ENCODE results near the gene CAMK2D. TPM values are rescaled to one million over a fixed set of nuclear protein-coding genes. Genes with fewer than 3 reads are reported as not detected.
"Not testable (repeated sequence)": the region's sequence is repeated elsewhere in the genome, so short reads cannot be mapped to it uniquely, and the experiment has no call there.

CAMK2D gene
- polyA plus RNA-seq, 2 of the 4 experiments (the other 2 are of a cell fraction), result 19.1 to 59.9 TPM

DNA sequence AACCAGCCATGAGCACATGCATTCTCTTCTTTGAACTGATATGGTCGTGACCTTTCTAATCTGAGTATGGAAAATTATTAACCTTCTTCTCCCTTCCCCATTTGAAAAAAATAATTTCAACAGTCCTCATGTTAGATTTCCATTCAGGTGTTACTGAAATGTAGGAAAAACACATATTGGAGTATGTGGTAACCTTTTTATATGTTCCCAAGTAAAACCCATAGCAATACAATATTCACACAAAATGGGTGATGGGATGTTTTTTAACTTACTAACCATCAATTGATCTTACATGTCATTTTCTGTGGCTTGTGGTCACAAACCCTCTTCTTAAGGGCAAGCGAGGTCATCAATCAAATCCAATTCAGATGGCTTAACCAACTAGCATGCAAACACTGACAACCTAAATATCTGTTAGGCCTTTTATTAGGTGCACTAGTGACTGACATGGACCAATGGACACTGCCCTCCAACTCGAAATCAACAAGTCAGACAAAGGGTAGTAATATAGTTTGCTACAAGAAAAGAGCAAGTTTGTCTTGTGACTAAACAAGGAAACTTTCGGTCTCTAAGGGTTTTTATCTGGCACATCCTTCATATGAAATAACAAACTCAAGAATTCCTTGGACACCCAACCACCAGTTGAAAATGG is 74.3 kb downstream of the CAMK2D start (continued):
- TF ChIP-seq FOSL2 (IDR thresholded peaks at IDR 0.05) (no peak), FOSL2 (CRISPR knock-in tag; IDR thresholded peaks at IDR 0.05) (no peak)

DNA sequence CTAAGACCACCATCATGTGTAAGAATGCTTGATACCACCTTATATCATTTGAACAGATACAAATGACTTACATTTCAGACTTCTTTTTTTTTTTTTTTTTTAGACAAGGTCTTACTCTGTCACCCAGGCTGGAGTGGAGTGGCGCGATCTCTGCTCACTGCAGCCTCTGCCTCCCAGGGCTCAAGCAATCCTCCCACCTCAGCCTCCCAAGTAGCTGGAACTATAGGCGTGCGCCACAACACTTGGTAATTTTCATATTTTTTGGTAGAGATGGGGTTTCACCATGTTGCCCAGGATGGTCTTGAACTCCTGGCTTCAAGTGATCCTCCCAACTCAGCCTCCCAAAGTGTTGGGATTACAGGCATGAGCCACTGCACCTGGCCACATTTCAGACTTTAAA is 76.4 kb downstream of the CAMK2D start:
- Histone ChIP-seq H3K4me1 (peaks cover 48% of the 10 kb centered on the region), H3K27ac (peak overlapping the region; percentile 27 to 32; a peak in 1 of 6 replicates), H3K4me2 (peak overlapping the region; percentile 46)
- POLR2A ChIA-PET, result interaction anchor here (0.7 kb wide), 1 partner anchor 11 kb away, joined by 4 read pairs; no protein-coding TSS in a partner anchor
- 100% methylated on average over 4 of the region's 4 CpGs for WGBS (ENCODE audit: missing lambda C conversion rate)
- H3K4me3 ChIP-seq; H3K9me3 ChIP-seq; FAIRE-seq; DNase-seq (ENCODE audit: low read depth in 1 of 2, low spot score in 1 of 2): not testable (repeated sequence)
- peak in 1 of 2 experiments; percentile 30; a peak in 2 of 6 replicates for ATAC-seq
- CTCF ChIA-PET, result interaction anchor here (1.0 to 1.1 kb wide), 2 partner anchors 11 to 29 kb away, joined by 3 to 7 read pairs; no protein-coding TSS in a partner anchor

- ChIA-PET CTCF (interaction anchor here (1.0 to 1.1 kb wide), 2 partner anchors 12 to 29 kb away, joined by 3 to 7 read pairs; no protein-coding TSS in a partner anchor), POLR2A (no interaction called here)
- Histone ChIP-seq H3K27ac (peak overlapping the region; percentile 27 to 32; a peak in 1 of 6 replicates), H3K4me2 (peak overlapping the region; percentile 46), H3K4me3 (no peak overlapping the region), H3K4me1 (peaks cover 48% of the 10 kb centered on the region), H3K9me3 (no peaks in the 10 kb centered on the region)
- peak; percentile 12 to 67 for DNase-seq (ENCODE audit: low read depth in 1 of 2, low spot score in 1 of 2)
- ATAC-seq, result peak; percentile 97
- no peak for TF ChIP-seq CBX2 (IDR thresholded peaks at IDR 0.05; ENCODE audit: borderline replicate concordance, low read depth)
- 0 out of 3 replicates have a peak, but pooled peaks have one; percentile 16 for TF ChIP-seq SMC3 (IDR thresholded peaks at IDR 0.05)
- no peak for TF ChIP-seq RFX5 (IDR thresholded peaks at IDR 0.05)
- TF ChIP-seq RAD21 (conservative IDR thresholded peaks at IDR 0.05 in 1 of 2, IDR thresholded peaks at IDR 0.05 in 1 of 2), result peak in 1 of 2 experiments; percentile 31; a peak in 2 of 5 replicates
- 19% methylated on average over 2 of the region's 2 CpGs for WGBS (ENCODE audit: missing lambda C conversion rate)
- no peak for FAIRE-seq
These were observed 76.9 kb downstream of the CAMK2D start for GRCh38 chr4:113684534-113685091.

DNA sequence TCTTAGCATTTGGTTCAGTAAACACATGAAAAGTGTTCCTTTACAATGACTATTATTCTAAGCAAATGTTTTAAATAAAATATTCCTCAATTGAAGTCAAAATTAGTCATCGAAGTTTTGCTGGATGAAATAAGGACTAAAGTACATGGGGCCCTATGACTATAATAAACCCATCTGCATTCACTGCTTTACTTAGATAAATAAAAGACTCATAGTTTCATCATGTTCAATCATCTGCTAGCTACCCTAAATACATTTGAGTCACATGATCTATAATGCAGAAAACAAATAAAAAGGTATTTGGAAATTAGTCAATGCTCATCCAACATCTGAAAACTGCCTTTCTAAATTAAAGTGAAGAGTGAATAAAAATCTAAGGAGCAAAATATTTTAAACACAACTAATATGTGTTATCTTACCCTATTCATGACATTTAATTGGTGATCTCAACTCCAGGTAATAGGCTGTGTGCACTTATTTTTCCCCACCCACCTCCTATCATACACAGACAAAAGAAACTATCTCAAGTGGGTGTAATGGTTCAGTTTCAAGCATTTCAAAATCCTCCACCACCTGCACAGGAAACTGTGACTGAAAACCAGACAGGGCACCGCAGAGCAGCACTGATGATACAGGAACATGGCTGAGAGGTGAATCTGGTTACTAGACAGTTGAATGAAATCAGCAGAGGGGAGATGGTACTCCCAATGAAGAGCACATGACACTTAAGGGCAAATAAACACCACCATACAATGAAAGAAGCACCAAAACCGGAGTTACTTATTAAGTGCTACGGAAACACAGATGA is 78.6 kb downstream of the CAMK2D start:
- ChIA-PET POLR2A (no interaction called here), CTCF (interaction anchor here (1.0 kb wide), 1 partner anchor 12 kb away, joined by 3 read pairs; no protein-coding TSS in a partner anchor)
- 78% methylated on average over 4 of the region's 4 CpGs for WGBS (ENCODE audit: missing lambda C conversion rate)
- DNase-seq (ENCODE audit: low read depth in 1 of 2, low spot score in 1 of 2) (no peak), FAIRE-seq (no peak), ATAC-seq (no peak)
- no peaks in the 10 kb centered on the region for H3K9me3 ChIP-seq
- peak overlapping the region; percentile 5; the same call in 1 of the 3 replicates for H3K4me2 ChIP-seq
- H3K4me3 ChIP-seq, result no peak overlapping the region
- H3K27ac ChIP-seq, result peak overlapping the region; percentile 15 to 43; a peak in 3 of 6 replicates
- TF ChIP-seq HMGXB4 (CRISPR knock-in tag; IDR thresholded peaks at IDR 0.05; ENCODE audit: borderline replicate concordance) (no peak), RFX5 (IDR thresholded peaks at IDR 0.05) (no peak), CBX8 (IDR thresholded peaks at IDR 0.05) (no peak), REST (IDR thresholded peaks at IDR 0.05) (no peak), PHF8 (IDR thresholded peaks at IDR 0.05; ENCODE audit: borderline replicate concordance, low read depth) (no peak), MYC (IDR thresholded peaks at IDR 0.05; ENCODE audit: borderline replicate concordance, low read length) (no peak), KDM5A (IDR thresholded peaks at IDR 0.05) (no peak), FOXS1 (CRISPR knock-in tag; IDR thresholded peaks at IDR 0.05) (no peak), HOXB5 (CRISPR knock-in tag; IDR thresholded peaks at IDR 0.05) (no peak), JUN (IDR thresholded peaks at IDR 0.05) (no peak), EHMT2 (IDR thresholded peaks at IDR 0.05; ENCODE audit: low read depth) (no peak), MAZ (IDR thresholded peaks at IDR 0.05; ENCODE audit: borderline replicate concordance, low read depth, low read length) (no peak), ESRRA (IDR thresholded peaks at IDR 0.05; ENCODE audit: borderline replicate concordance, low read length) (no peak), FOSB (CRISPR knock-in tag; IDR thresholded peaks at IDR 0.05) (no peak)
- TF ChIP-seq, protein P1, sequence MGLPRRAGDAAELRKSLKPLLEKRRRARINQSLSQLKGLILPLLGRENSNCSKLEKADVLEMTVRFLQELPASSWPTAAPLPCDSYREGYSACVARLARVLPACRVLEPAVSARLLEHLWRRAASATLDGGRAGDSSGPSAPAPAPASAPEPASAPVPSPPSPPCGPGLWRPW (IDR thresholded peaks at IDR 0.05), result no peak
- TF ChIP-seq, protein P2, sequence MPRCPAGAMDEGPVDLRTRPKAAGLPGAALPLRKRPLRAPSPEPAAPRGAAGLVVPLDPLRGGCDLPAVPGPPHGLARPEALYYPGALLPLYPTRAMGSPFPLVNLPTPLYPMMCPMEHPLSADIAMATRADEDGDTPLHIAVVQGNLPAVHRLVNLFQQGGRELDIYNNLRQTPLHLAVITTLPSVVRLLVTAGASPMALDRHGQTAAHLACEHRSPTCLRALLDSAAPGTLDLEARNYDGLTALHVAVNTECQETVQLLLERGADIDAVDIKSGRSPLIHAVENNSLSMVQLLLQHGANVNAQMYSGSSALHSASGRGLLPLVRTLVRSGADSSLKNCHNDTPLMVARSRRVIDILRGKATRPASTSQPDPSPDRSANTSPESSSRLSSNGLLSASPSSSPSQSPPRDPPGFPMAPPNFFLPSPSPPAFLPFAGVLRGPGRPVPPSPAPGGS (IDR thresholded peaks at IDR 0.05), result no peak
- H3K4me1 ChIP-seq, result peaks cover 51% of the 10 kb centered on the region

Measured in A549 (cell line).